CD4-positive, alpha-beta T cell treated with Interleukin-4 for 1 hour (primary cell): Measurements from ENCODE around the gene REEP3.
"Not testable (repeated sequence)": the region's sequence is repeated elsewhere in the genome, so short reads cannot be mapped to it uniquely, and the experiment has no call there.

Source experiments
- DNase-seq, 2 donors: peaks; one replicate each; pipeline ENCODE4 v3.0.0-alpha.2; 2020 to 2022

REEP3 gene

GRCh38 chr10:63631991-63632390 is 110.8 kb downstream of the REEP3 start:
- DNase-seq: no peak

GRCh38 chr10:63633677-63634487 is 112.7 kb downstream of the REEP3 start:
- no peak for DNase-seq

DNA sequence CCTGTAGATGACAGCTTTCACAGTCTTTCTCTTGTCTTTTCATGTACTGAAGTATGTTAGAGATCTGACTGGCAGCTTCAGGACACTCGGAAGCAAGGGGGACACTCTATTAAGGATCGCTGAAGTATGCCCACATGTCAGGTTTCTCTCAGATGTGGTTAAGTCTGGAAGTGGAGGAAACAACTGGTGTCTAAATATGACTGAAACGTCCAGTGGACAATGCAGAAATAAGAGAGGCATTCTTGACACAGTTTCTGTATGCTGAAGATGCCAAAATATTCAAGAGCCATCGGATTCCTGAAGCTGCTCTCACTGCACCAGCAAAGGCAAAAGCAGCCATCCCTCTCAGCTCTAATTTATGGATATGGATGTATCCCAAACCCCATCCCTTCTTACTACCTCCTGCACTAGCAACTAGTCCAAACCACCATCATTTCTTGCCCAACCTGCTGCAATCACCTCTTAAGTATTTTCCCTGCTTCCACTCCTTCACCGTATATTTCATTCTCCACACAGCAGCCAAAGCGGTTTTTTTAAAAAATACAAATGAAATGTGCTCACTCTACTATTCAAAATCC is 113.4 kb downstream of the REEP3 start:
- no peak for DNase-seq

GRCh38 chr10:63636812-63637211 is 115.6 kb downstream of the REEP3 start:
- no peak for DNase-seq

DNA sequence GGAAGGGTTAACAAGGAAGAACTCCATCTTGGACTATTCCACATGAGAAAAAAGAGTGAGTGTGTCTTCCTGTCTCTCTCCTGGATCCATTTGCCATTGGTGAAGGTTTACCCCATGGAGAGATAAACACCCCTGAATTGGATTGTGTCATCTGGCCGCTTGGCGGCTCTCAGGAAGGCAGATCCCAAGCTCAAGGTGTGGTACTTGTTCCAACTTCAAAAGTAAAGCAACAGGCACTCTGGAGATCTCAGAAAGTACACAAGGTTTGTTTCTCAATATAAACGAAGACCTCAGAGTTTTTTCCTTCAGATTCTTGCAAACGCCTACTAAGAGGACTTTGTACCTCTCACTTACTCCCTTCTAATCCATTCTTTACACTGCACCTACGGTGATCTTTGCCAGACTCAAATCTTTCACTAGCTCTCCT is 116.7 kb downstream of the REEP3 start:
- DNase-seq: no peak

GRCh38 chr10:63641366-63641765 is 120.2 kb downstream of the REEP3 start:
- DNase-seq: no peak

GRCh38 chr10:63641799-63642198 is 120.6 kb downstream of the REEP3 start:
- no peak for DNase-seq

DNA sequence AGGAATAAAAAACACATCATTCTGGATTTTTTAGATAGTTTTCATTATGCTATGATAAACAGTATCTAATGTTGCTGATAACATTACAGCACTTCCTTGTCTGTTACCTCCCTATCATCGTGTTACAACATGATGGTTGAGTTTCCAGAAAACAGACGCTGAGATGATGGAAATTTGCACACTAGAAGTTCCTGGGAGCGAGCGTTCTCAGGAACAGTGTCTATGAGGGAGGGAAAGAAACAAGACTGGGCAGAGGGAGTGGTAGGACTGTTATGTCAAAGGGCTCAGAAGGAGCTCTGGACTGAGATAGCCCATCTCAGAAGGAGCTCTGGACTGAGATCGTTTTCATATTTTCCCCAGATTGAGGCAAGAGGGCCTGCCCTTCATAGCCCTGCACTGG is 121.6 kb downstream of the REEP3 start:
- DNase-seq: no peak

DNA sequence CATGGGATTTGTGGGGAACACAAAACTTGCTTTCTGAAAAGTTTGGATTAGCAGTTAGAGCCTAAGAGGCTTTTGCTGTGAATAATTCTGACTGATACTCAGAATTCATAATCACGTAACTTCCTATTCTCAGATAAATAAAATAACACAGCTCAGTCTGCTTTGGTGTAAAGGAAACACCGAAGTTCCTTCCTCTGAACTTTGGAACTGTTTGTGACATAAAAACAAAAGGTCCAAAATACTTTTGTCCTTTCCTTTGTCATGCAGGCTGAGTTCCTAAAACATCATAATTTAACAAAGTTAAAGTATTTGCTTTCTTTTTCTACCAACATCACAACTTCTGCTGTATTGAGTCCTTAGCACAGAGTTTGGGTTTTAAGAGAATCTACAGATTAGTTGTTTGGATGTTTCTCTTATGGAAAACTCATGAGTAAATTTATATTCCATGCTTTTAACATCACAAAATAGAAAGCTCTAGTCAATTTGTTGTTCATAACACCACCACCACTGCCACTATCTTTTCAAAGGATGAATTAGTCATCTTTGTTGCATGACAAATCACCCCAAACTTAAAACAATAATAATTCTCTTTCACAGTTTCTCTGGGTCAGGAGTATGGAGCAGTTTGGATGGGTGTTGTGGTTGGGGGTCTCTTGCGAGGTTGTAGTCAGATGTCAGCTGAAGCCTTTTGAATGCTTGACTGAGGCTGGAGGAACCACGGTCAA is 123.4 kb downstream of the REEP3 start:
- DNase-seq: no peak

GRCh38 chr10:63645195-63645594 is 124.0 kb downstream of the REEP3 start:
- DNase-seq: no peak

DNA sequence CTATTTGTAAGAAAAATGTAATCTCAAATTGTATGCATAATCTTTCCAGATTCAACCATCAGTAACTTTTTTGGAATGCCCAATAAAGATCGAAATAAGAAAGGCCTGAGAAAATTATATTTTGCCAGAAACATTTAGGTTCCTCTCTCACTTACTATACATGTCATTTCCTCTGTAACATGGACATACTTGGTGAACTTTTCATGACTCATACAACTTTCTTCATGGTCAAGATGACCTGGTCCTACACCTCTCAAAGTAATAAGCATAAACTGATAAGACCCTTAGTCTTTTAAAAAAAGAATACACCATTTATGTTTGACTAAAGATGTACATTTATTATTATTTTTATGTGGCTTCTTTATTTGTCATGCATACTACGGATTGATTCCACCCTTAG is 125.3 kb downstream of the REEP3 start:
- DNase-seq: no peak

- DNase-seq: no peak
Observed at GRCh38 chr10:63651864-63652263, 130.7 kb downstream of the REEP3 start.

GRCh38 chr10:63653747-63654146 is 132.5 kb downstream of the REEP3 start:
- DNase-seq: no peak

DNA sequence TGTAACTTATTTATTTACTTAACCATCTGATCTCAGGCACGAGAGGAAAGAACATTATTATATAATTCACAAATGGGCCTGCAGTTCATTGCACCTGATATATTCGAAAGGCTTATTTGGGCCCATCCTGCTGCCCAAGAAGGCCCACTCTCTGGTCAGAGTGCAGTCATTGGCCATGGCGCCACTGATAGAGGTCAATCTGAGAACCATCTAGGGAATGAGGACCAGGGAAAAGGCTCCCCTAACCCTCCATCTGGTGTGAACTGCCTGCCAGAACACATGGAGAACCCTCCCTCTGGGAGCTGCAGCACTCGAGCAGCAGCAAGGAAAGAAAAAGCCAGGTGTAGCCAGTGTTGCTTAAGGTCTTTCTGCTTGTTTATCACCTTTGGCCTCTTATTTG is 136.6 kb downstream of the REEP3 start:
- no peak for DNase-seq

DNA sequence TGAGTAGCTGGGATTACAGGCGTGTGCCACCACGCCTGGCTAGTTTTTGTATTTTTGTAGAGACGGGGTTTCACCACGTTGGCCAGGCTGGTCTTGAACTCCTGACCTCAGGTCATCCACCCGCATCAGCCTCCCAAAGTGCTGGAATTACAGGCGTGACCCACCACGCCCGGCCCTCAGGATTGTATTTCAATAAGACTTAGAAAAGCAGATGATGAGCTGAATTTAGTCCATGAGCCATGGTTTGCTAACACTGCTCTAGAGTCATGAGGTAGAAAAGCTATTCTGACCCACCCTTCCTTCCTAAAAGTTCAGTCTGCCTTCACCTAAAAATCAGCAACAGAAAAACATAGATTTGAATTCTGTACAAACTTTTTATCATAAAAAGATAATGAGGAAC is 139.7 kb downstream of the REEP3 start:
- not testable (repeated sequence) for DNase-seq

DNA sequence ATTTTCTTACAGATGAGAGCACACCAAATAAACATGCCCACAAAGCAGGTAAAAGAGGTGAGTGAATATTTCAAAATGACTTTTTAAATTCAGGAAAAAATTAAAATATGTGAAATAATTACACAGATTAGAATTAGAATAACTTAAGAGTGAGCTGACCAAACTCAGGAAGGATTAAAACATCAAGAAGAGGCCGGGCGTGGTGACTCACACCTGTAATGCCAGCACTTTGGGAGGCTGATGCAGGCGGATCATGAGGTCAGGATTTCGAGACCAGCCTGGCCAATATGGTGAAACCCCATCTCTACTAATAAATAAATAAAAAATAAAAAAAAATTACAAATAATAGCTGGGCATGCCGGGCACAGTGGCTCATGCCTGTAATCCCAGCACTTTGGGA is 140.1 kb downstream of the REEP3 start:
- no peak for DNase-seq

- no peak for DNase-seq
Observed at GRCh38 chr10:63664341-63664885, 143.2 kb downstream of the REEP3 start.

DNA sequence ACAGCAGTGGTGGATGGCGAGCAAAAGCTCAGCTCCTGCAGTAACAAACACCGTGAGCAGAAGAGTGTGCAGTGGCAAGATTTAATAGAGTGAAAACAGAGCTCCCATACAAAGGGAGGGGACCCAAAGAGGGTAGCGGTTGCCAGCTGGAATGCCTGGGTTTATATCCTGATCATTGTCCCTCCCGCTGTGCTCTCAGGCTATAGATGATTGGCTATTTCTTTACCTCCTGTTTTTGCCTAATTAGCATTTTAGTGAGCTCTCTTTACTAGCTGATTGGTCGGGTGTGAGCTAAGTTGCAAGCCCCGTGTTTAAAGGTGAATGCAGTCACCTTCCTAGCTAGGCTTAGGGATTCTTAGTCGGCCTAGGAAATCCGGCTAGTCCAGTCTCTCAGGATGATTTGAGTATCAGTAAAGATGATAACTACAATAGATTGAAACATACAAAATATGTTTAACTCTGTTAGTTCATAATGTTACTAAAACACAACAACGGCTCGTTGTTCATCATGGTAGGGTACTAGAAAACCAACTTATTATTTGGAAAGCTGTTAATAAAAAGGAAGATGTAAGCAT is 143.9 kb downstream of the REEP3 start:
- not testable (repeated sequence) for DNase-seq

DNA sequence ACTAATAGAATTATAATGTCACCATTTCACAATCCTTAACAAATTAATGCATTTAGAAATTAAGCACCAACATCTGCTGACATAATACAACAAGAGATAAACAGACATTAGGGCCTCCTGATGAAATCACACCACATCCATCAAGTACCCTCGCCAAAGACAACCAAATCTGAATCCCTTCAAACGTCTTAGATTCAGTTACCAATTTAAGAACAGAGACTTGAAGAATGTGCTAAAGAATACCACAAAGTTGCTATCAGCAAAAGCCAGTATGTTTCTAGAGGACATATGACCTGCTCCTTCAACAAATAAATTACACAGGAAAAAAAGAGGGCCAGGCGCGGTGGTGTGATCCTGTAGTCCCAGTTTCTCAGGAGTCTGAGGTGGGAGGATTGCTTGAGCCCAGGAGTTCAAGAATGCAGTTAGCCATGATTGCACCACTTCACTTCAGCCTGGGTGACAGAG is 144.5 kb downstream of the REEP3 start:
- no peak for DNase-seq

- no peak for DNase-seq
Observed at GRCh38 chr10:63666836-63667383, 145.7 kb downstream of the REEP3 start.

- DNase-seq: no peak
Observed at GRCh38 chr10:63667596-63668480, 146.6 kb downstream of the REEP3 start.
